Uterus (tissue), 4 donors: ENCODE data around the gene HOMER3. TPM values are rescaled to one million over a fixed set of nuclear protein-coding genes. Genes with fewer than 3 reads are reported as not detected.

ENCODE experiments used
- DNase-seq, 2 donors: peaks; one replicate each; pipeline ENCODE4 v3.0.0-alpha.2; 2019 to 2020
- H3K27ac ChIP-seq, 2 donors: fragments of 200-600 bp; sonication (generic); 1 replicate in 1 of 2; 2 replicates in 1 of 2; pipeline ENCODE4 v1.5.1; 2016 to 2018
- H3K27me3 ChIP-seq, 2 donors: fragments of 200-600 bp; sonication (generic); one replicate each; pipeline ENCODE4 v1.5.1; 2018 to 2019; ENCODE audit warnings: control low read depth in 1 of 2
- H3K36me3 ChIP-seq, 2 donors: fragments of 200-600 bp; sonication (generic); one replicate each; pipeline ENCODE4 v1.5.1; 2019; ENCODE audit warnings: control low read depth in 1 of 2
- H3K4me1 ChIP-seq, 2 donors: fragments of 200-600 bp; sonication (generic); one replicate each; pipeline ENCODE4 v1.5.1; 2018 to 2019; ENCODE audit warnings: control low read depth in 1 of 2
- H3K4me3 ChIP-seq, 2 donors: fragments of 200-600 bp; sonication (generic); 1 replicate in 1 of 2; 2 replicates in 1 of 2; pipeline ENCODE4 v1.5.1; 2018 to 2019; ENCODE audit warnings: mild to moderate bottlenecking in 1 of 2
- H3K9me3 ChIP-seq, 2 donors: fragments of 200-600 bp; sonication (generic); one replicate each; pipeline ENCODE4 v1.5.1; 2019; ENCODE audit warnings: control low read depth in 1 of 2
- POLR2A ChIP-seq, 2 donors: fragments of 450-650 bp; IDR thresholded peaks; one replicate each; pipeline ENCODE4 v1.6.1; 2016; ENCODE audit warnings: antibody characterized with exemption in 2 of 2, mild to moderate bottlenecking in 1 of 2, moderate library complexity in 1 of 2
- intact Hi-C: fragments of 100-400 bp; cut with DNase I; formaldehyde crosslinking; loops from one replicate; pipeline ENCODE4 v1.15.1; 2023; ENCODE audit warnings: low total_unique reads
- total RNA-seq, 4 donors: library from RNA; depleted of rRNA in 3 of 4; stranded (reverse); fragments of >200 nt in 3 of 4; gene quantifications; one replicate each; pipeline versions ENCODE4 v1.1.0 to v1.2.4, GENCODE V29; 2014 to 2023
- TF ChIP-seq, protein P1 (sequence below), 4 experiments: fragments of 200-600 bp in 2 of 4; fragments of 450-650 bp in 2 of 4; sonication (generic) in 2 of 4; IDR thresholded peaks; one replicate each; pipeline ENCODE4 v1.5.1; 2016 to 2019; ENCODE audit warnings: antibody characterized with exemption in 4 of 4, mild to moderate bottlenecking in 2 of 4, moderate library complexity in 1 of 4
- donor health status: DM: yes; HTN: yes; CAD: no.

Gene HOMER3
- total RNA-seq, 4 donors from 2014 or later: 4.4 to 24.8 (median 23.3) TPM

DNA sequence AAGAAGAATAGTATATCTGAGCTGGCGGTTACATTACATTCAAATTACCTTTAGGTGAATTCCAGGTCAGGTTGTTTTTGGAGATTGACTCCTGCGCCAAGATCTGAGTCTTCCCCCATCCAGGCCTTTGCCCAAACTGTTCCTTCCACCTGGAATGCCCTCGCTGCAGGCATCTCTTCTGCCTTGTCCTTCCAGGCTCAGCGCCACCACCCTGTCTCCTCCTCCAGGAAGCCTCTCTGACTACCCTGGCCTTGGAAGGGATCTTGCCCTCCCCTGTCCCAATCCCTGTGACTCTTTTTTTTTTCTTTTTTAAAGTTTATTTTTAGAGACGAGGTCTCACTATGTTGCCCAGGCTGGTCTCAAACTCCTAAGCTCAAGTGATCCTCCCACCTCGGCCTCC is 1.7 kb upstream of the HOMER3 start:
- no peak for DNase-seq
- Histone ChIP-seq H3K27me3 (no peaks in the 10 kb centered on the region), H3K4me3 (no peak overlapping the region), H3K36me3 (no peaks in the 10 kb centered on the region), H3K4me1 (peaks cover 0 to 7% of the 10 kb centered on the region in 2 donors), H3K9me3 (no peaks in the 10 kb centered on the region), H3K27ac (no peak overlapping the region)
- intact Hi-C loops: no loop called here
- no peak for TF ChIP-seq POLR2A (IDR thresholded peaks at IDR 0.05)
- TF ChIP-seq, protein P1, sequence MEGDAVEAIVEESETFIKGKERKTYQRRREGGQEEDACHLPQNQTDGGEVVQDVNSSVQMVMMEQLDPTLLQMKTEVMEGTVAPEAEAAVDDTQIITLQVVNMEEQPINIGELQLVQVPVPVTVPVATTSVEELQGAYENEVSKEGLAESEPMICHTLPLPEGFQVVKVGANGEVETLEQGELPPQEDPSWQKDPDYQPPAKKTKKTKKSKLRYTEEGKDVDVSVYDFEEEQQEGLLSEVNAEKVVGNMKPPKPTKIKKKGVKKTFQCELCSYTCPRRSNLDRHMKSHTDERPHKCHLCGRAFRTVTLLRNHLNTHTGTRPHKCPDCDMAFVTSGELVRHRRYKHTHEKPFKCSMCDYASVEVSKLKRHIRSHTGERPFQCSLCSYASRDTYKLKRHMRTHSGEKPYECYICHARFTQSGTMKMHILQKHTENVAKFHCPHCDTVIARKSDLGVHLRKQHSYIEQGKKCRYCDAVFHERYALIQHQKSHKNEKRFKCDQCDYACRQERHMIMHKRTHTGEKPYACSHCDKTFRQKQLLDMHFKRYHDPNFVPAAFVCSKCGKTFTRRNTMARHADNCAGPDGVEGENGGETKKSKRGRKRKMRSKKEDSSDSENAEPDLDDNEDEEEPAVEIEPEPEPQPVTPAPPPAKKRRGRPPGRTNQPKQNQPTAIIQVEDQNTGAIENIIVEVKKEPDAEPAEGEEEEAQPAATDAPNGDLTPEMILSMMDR (IDR thresholded peaks at IDR 0.05): no peak

DNA sequence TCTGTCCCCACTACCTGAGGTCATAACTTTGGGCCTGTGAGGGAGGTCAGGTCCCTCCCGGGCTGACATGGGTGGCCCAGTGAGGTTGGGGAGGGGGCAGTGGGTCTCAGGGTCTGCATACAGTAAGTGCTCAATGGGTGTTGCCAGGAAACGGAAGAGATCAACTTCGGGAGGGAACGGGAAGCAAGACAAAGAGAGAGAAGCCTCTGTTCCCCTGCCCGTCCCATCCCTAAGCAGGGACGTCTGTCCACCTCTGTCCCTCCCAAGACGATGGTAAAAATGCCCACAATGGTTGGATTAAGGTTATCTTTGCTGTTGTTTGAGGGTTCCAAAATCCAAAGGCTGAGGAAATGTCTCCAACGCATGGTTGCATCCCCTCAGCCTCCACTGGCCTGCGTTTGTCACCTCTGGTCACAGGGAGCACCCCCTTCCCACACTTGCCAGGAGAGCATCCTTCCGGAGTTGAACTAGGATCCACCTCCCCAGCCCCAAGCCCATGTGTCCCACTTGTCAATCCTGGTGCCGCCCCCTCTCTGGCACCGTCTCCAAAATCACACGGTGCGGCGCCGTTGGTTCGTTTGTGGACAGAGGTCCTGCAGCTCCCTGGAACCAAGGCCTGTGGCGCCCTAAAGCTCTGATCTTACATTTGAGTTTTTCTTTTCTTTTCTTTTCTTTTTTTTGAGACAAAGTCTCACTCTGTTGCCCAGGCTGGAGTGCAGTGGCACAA is 774 bp upstream of the HOMER3 start:
- H3K27me3 ChIP-seq: no peaks in the 10 kb centered on the region
- H3K4me3 ChIP-seq: no peak overlapping the region
- peak in 1 of 2 donors; percentile 32 for DNase-seq
- no peaks in the 10 kb centered on the region for H3K36me3 ChIP-seq
- no peak for TF ChIP-seq POLR2A (IDR thresholded peaks at IDR 0.05)
- TF ChIP-seq, protein P1 (IDR thresholded peaks at IDR 0.05): no peak
- peak overlapping the region in 1 of 2 donors; percentile 76 for H3K27ac ChIP-seq
- H3K9me3 ChIP-seq: no peaks in the 10 kb centered on the region
- H3K4me1 ChIP-seq: peaks cover 0 to 7% of the 10 kb centered on the region in 2 donors
- intact Hi-C loops: no loop called here

DNA sequence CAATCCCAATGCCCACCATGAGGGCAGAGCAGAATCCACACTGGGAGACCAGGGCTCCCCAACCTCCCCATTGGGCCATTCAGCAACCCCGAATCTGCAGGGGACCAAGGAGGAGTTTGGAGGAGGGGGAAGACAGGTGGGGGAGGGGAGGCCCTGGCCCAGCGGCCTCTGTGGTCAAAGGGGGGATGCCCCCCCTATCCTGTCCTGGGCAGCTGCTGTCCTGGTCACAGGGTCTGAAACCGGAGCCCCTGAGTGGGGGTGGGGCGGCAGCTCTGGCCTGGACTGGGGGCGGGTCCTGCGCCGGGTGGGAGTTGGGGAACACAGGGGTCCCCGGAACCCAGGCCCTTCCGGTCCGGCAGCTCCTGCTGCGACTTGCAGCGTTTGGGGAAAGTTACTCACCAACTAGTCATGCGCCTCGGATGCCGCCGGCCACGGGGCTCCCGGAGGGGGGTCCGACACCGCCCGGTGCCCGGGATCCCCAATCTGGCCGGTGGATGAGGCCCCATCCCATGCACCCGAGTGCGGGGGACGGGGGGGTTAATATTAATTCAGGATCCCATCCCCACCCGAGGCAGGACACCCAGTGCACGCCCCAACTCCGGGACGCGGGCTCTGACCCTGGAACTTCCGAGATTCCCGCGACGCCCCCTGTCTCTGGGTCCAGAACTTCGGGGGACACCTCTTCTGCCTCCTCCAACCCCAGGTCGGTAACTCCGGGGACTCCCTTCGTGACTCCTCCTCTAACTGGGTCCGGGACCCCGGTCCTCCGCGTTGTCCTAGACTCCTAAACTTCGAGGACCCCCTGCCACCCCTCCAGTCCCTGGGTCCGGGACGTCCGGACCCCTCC is 872 bp downstream of the HOMER3 start:
- intact Hi-C loops: no loop called here
- Histone ChIP-seq H3K36me3 (no peaks in the 10 kb centered on the region), H3K27ac (peak overlapping the region; percentile 73 to 76), H3K27me3 (no peaks in the 10 kb centered on the region), H3K4me3 (peak overlapping the region; percentile 75 to 79), H3K9me3 (no peaks in the 10 kb centered on the region), H3K4me1 (peaks cover 0 to 7% of the 10 kb centered on the region in 2 donors)
- peak; percentile 55 to 63 for DNase-seq
- no peak for TF ChIP-seq POLR2A (IDR thresholded peaks at IDR 0.05)
- TF ChIP-seq, protein P1 (IDR thresholded peaks at IDR 0.05): no peak

DNA sequence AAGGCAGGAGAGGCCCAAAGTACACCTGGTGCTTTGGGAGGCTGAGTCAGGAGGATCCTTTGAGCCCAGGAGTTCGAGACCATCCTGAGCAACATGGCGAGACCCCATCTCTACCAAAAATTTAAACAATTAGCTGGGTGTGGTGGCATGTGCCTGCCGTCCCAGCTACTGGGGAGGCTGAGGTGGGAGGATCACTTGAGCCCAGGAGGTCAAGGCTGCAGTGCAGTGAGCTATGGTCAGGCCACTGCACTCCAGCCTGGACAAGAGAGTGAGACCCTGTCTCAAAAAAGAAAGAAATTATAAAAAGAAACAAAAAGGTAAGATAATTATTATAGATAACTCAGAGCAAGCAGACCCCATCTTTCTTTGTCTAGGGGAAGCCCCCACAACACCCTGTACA is 1.9 kb downstream of the HOMER3 start:
- no peaks in the 10 kb centered on the region for H3K36me3 ChIP-seq
- DNase-seq: no peak
- H3K4me3 ChIP-seq: no peak overlapping the region
- no peaks in the 10 kb centered on the region for H3K27me3 ChIP-seq
- H3K27ac ChIP-seq: no peak overlapping the region
- TF ChIP-seq, protein P1 (IDR thresholded peaks at IDR 0.05): no peak
- no peak for TF ChIP-seq POLR2A (IDR thresholded peaks at IDR 0.05)
- peaks cover 0 to 7% of the 10 kb centered on the region in 2 donors for H3K4me1 ChIP-seq
- no peaks in the 10 kb centered on the region for H3K9me3 ChIP-seq
- intact Hi-C loops: no loop called here

DNA sequence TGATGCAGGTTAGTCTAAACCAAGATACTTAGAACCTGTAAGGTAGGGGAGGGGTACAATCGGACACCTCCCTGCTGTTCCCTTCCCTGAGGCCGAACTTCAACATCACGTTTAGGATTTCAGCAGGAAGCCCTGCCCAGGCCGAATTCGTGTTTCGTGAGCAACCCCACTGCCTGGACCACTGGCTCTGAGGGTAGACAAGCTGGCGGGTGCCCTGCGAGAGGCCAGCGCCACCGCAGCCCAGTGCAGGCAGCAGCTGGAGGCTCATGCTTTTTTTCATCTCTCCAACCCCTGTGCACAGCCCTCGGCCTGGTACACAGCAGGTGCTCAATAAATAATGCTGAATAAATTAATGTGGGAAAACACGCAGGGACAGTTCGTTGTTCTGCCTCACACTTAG is 7.7 kb downstream of the HOMER3 start:
- H3K36me3 ChIP-seq: no peaks in the 10 kb centered on the region
- DNase-seq: no peak
- no peak overlapping the region for H3K4me3 ChIP-seq
- TF ChIP-seq POLR2A (IDR thresholded peaks at IDR 0.05): no peak
- TF ChIP-seq, protein P1 (IDR thresholded peaks at IDR 0.05): no peak
- intact Hi-C loops: no loop called here
- no peaks in the 10 kb centered on the region for H3K9me3 ChIP-seq
- no peaks in the 10 kb centered on the region for H3K27me3 ChIP-seq
- H3K27ac ChIP-seq: no peak overlapping the region
- no peaks in the 10 kb centered on the region for H3K4me1 ChIP-seq
